Central memory CD4-positive, alpha-beta T cell (primary cell): ENCODE measurements around the gene ARPP21.
"Not testable (repeated sequence)": the region's sequence is repeated elsewhere in the genome, so short reads cannot be mapped to it uniquely, and the experiment has no call there.

ENCODE experiments used
- DNase-seq: peaks from one replicate; pipeline ENCODE4 v3.0.0; 2022
- total RNA-seq, 3 experiments: gene quantifications; one replicate each; lab custom pipeline; 2026; lab: John Stamatoyannopoulos, UW

ARPP21 gene
- 0 reads per million in 3 experiments for total RNA-seq

- DNase-seq, result no peak
Observed at GRCh38 chr3:35639254-35640186, at the start of gene ARPP21. Gene ARPP21 (plus strand): TSS chr3:35639525. CDS start chr3:35681752, 42,227 bp downstream.

DNA sequence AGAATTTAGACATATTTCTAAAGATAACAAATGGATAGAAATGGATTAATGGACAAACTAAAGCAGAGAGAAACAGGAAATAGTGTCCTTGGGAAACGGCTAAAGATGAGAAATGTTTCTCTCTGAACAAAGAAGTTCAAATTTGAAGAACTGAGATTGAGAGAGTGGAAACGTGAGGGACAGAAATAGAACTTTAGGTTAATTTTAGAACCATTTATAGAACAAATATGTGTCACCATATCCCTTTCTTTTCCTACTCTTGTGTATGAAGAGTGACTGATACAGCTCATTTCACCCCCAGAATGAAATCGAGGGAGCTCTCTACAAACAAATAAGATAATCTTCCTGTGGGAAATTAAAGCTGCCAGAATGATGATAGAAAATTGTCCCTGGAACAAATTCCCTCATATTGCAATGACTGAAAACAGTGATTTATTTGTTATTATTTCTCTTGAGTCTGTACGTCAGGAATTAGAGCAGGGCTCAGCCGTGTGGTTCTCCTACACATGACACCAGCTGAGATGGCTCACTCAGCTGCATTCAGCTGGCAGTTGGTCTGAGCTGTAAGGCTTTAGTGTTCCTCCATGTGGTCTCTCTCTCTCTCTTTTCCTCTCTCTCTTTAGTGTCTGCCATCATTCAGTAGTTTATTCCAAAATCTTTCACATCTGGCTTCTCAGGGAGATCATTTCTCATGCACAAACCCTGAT lies 46.6 kb upstream of the ARPP21 start:
- no peak for DNase-seq

- DNase-seq, result no peak
Observed at GRCh38 chr3:35594739-35595138, 44.6 kb upstream of the ARPP21 start.

- no peak for DNase-seq
Observed at GRCh38 chr3:35596335-35596995, 42.9 kb upstream of the ARPP21 start.

- no peak for DNase-seq
Observed at GRCh38 chr3:35597490-35597889, 41.8 kb upstream of the ARPP21 start.

DNA sequence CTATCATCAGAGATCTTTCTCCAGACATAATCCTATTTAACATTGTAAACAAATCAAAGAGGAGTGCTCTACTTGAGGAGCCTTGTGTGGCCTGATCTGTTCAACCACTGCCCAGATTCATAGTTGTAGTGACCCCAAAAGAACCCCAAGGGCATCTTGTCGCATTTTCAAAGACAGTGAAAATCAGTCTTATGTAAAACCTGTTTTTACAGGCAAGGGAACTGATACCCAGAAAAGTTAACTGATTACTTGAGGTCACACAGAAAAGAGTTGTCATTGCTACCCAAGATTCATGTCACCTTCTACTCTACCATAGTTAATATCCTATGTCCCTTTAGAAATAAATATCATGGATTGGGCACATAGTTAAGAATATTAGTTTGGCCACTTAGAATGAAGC lies 40.5 kb upstream of the ARPP21 start:
- DNase-seq, result no peak

- no peak for DNase-seq
Observed at GRCh38 chr3:35601959-35602358, 37.4 kb upstream of the ARPP21 start.

- no peak for DNase-seq
Observed at GRCh38 chr3:35602395-35602936, 36.9 kb upstream of the ARPP21 start.

DNA sequence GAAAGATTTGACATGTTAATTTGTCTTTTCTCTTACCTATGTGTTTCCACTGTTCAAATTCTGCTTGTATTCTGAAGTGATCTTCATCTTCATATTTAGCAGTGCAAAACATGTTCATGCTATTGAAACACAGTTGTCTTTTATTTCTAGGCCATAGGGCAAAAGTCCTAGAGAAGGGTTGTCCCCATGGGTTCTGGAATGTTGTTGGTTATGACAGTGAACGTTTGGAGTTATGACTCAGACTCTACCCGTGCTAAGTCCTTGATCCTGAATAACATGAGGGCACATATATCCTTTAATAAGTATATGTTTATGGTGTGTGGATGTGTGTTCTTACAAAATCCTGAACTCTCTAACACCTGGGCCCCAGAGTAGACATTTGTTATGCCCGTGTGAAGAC lies 23.0 kb upstream of the ARPP21 start:
- DNase-seq, result no peak

GRCh38 chr3:35617370-35617769 lies 22.0 kb upstream of the ARPP21 start:
- no peak for DNase-seq

DNA sequence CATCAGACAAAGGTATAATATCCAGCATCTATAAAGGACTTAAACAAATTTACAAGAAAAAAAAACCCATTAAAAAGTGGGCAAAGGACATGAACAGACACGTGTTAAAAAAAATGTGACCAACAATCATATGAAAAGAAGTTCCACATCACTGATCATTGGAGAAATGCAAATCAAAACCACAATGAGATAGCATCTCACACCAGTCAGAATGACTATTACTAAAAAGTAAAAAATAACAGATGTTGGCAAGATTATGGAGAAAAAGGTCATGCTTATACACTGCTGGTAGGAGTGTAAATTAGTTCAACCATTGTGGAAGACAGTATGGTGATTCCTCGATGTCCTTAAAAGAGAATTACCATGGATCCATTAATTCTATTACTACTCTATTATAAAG lies 19.1 kb upstream of the ARPP21 start:
- DNase-seq, result not testable (repeated sequence)

DNA sequence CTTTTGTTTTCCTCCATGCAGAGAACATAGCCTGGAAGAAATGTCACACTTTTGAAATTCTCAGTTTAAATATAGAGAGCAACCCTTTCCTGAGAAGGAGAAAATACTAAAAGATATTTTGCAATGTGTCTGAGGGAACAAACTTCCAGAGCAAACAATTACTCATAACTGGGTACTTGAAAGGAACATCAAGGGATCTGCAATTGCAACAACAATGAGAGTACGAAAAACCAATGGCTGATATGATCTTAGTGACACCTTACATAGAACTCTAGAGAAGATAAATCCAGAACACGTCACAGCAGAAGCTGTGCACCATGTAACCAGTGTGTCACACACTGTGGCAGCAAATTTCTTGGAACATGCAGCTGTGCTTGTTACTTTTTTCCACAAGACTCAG lies 14.6 kb upstream of the ARPP21 start:
- DNase-seq, result no peak

DNA sequence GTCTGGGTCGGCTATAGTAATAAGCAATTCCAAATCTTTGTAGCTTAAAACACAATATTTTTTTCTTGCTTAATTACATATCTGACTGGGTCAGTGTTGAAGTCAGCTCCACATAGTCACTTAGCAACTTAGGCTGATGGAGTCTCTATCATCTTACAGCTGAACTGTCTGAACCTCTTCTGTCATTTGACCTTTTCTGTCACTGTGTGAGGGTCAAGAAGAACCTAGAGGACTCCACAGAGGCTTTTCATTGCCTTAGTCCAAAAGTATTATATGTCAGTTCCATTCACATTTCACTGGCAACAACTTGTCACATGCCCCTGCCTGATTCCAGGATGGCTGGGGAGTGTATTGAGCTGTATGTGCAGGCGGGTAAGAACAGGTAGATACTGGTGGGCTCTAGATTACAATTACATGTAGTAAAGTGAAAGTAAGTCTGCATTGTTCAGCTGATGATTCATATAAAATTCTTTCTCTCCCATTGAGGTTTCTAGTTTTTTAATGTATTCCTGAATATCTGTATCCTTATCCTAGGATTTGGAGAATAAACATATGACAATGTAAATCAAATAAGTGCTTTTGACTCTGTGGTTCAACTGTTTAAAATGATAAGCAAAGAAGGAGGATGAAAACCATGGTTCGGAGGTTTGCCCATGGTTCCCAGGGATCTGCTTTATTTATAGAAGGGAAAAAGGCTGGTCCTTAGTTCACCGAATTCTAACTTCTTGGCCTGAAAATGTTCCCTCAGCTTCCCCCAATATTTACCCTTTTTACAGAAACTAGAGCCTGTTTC lies 5.8 kb upstream of the ARPP21 start:
- DNase-seq, result no peak

- DNase-seq, result no peak
Observed at GRCh38 chr3:35635407-35635806, 3.9 kb upstream of the ARPP21 start.

DNA sequence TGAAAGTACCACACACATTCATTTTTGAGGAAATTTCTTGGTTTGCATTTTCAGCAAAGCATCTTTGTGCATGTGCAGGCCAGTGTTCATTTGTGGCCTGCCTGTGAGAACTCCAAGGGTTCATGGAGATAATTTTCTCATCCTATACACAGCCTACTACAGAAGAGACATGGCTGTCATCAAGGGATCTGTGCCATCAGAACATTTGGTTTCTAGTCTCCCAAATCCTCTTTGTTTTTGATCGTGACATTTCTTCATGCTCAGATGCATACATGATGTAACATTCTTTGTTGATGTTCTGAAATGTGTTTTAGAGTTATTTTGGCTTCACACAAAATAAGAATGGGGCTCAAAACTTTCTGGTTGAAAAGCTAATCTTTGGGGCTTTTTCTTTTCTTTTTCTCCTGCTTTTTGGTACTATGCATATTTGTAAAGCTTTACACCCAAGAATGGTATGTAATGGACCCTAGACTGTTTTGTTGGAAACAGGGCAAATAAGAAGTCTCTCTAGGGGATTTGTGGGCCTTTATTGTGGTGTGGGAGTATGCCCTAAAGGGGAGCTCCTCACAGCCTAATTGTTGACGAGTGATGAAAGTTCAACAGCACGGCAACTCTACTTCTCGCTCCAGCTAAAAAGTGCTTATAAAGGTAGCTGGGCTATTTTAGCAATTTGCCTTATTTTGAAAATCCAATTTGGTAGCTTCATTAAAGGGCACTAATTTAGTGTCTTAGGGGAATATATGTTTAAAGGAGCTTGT lies 3.2 kb upstream of the ARPP21 start:
- DNase-seq, result no peak

GRCh38 chr3:35638251-35638979 lies 910 bp upstream of the ARPP21 start:
- no peak for DNase-seq

- no peak for DNase-seq
Observed at GRCh38 chr3:35638980-35639253, 408 bp upstream of the ARPP21 start.

- no peak for DNase-seq
Observed at GRCh38 chr3:35640190-35641165, 1.2 kb downstream of the ARPP21 start.

DNA sequence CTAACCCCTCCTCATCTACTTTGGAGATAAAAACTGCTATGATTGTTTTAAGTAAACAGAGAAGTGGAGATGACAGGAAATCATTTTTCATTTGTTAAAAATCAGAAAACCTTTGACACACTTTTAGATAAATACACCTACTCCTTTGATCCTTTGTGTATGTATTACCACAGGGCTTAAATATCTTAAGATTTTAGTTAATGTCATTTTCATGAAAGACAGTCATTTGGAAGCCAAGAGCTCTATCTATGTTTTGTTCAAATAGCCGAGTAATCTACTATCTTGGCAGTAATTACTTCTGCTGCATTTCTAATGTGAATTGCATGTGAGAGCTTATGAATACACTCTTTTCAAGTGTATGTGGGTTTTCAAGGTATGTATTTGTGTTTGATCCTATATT lies 2.0 kb downstream of the ARPP21 start:
- no peak for DNase-seq
